Heart right ventricle (tissue), 16 donors: ENCODE data around the gene BNC2. TPM values are rescaled to one million over a fixed set of nuclear protein-coding genes. Genes with fewer than 3 reads are reported as not detected.

Experiments used
- ATAC-seq, 8 donors: fragments of 200-7000 bp; cut with Tn5 transposase; one replicate each; pipeline ENCODE4 v1.9.1; 2020; ENCODE audit warnings: mild to moderate bottlenecking in 8 of 8, moderate library complexity in 8 of 8, moderate number of reproducible peaks in 1 of 8
- DNase-seq, 2 donors: peaks; one replicate each; pipeline ENCODE4 v3.0.0-alpha.2; 2020
- H3K27ac ChIP-seq, 10 donors: fragments of 200-600 bp; sonication (generic) in 2 of 10; one replicate each; pipeline versions ENCODE4 v1.5.0 to v1.8.0; 2020 to 2022; ENCODE audit warnings: mild to moderate bottlenecking in 3 of 10
- H3K27me3 ChIP-seq, 7 donors: fragments of 200-600 bp; one replicate each; pipeline ENCODE4 v1.8.0; 2021 to 2022; ENCODE audit warnings: mild to moderate bottlenecking in 2 of 7
- H3K36me3 ChIP-seq, 9 donors: fragments of 200-600 bp; sonication (generic) in 1 of 9; one replicate each; pipeline versions ENCODE4 v1.5.0 to v1.8.0; 2020 to 2022; ENCODE audit warnings: mild to moderate bottlenecking in 2 of 9
- H3K4me1 ChIP-seq, 9 donors: fragments of 200-600 bp; sonication (generic) in 1 of 9; one replicate each; pipeline versions ENCODE4 v1.5.0 to v1.8.0; 2020 to 2022; ENCODE audit warnings: mild to moderate bottlenecking in 4 of 9
- H3K4me3 ChIP-seq, 10 donors: fragments of 200-600 bp; sonication (generic) in 2 of 10; one replicate each; pipeline versions ENCODE4 v1.5.0 to v1.8.0; 2020 to 2022; ENCODE audit warnings: mild to moderate bottlenecking in 7 of 10, moderate library complexity in 2 of 10
- H3K9me3 ChIP-seq, 11 donors: fragments of 200-600 bp in 10 of 11; sonication (generic) in 2 of 11; one replicate each; pipeline versions ENCODE4 v1.5.0 to v1.8.0; 2013 to 2022; ENCODE audit warnings: mild to moderate bottlenecking in 2 of 11, control low read depth in 1 of 11, moderate library complexity in 1 of 11
- CTCF ChIP-seq, 9 donors: fragments of 200-600 bp; sonication (generic) in 2 of 9; IDR thresholded peaks; one replicate each; pipeline versions ENCODE4 v1.5.0 to v1.8.0; 2021 to 2022; ENCODE audit warnings: antibody characterized with exemption in 9 of 9, mild to moderate bottlenecking in 5 of 9, moderate library complexity in 1 of 9
- WGBS, 2 donors: extraction: QIAGEN DNeasy Blood & Tissue Kit; methylation state at CpG; one replicate each; pipeline ENCODE4 v1.1.7; 2013; ENCODE audit warnings: inconsistent platforms in 1 of 2; 5-methylcytosine and 5-hydroxymethylcytosine counted together
- intact Hi-C, 10 donors: fragments of 100-400 bp; cut with DNase I; formaldehyde crosslinking; loops; one replicate each; pipeline versions ENCODE4 v1.11.1 to v1.14.2; 2022
- polyA plus RNA-seq, 2 donors: library from polyadenylated mRNA; stranded (reverse); fragments of 200-250 nt; gene quantifications; one replicate each; pipeline ENCODE4 v1.2.3, GENCODE V29; 2013
- total RNA-seq, 10 donors: library from RNA; stranded (reverse); fragmentation: NEBNext Ultra II Directional in 3 of 10; extraction: Animal tissue kit (Norgen Biotek cat#: 25700) in 3 of 10; gene quantifications; one replicate each; pipeline versions ENCODE4 v1.2.1 to v1.2.4, GENCODE V29; 2021 to 2023
- donor health status: Arrhythmogenic right ventricular cardiomyopathy.
- donor health status: ischemic (EF 13 %, LVEDD 7.1; RV severe dilation, severe dysfunction).
- donor health status: healthy with polysubstance abuse.
- donor health status: DM: no; HTN: yes; CAD: no.
- donor health status: DM: no; HTN: no; CAD: no.
- donor health status: ischemic (EF 25% LVEDD 6.9; RV normal size, moderate dysfunction).
- donor health status: ischemic (EF 25% LVEDD 5.7; RV mildly dilated, moderate dysfunction).
- donor health status: healthy.
- donor health status: DM: yes; HTN: yes; CAD: no.
- donor health status: Ischemic cardiomyopathy.
- donor health status: ischemic (EF 35%, LVEDD 5.7; RV mildly dilated, moderate dysfunction).
- donor health status: nonischemic (EF 11% LVEDD 7.7; RV severe dilation, severe dysfunction).
- donor health status: DM: yes; HTN: yes; CAD: no.
- donor health status: PGD.
- donor health status: ischemic (EF 29% LVEDD 5.4; RV normal size, mild dysfunction).
- donor health status: nonischemic (EF 23%, LVEDD 6.1; RV moderate dilation, normal function).

The BNC2 gene
- total and polyA plus RNA-seq, 12 donors, result 0.49 to 7.3 (median 3.2) TPM

- Histone ChIP-seq H3K4me1 (peaks cover 0 to 13% (median 0%) of the 10 kb centered on the region in 9 donors), H3K27ac (no peak overlapping the region), H3K36me3 (no peaks in the 10 kb centered on the region), H3K27me3 (no peaks in the 10 kb centered on the region), H3K9me3 (no peaks in the 10 kb centered on the region), H3K4me3 (no peak overlapping the region)
- intact Hi-C loops, result loop anchor here in 1 of 10 donors (10.0 kb wide), 1 partner anchor 59 kb away; no protein-coding TSS in a partner anchor
- 70 to 71% methylated on average over 4 of the region's 4 CpGs for WGBS, 2 donors
- ATAC-seq, result no peak
- no peak for TF ChIP-seq CTCF (IDR thresholded peaks at IDR 0.05)
- DNase-seq, result no peak
These were observed 127.1 kb downstream of the BNC2 start for GRCh38 chr9:16743375-16743774.

- H3K27me3 ChIP-seq, result peaks cover 0 to 25% (median 6%) of the 10 kb centered on the region in 7 donors
- ATAC-seq, result no peak
These were observed 135.5 kb downstream of the BNC2 start for GRCh38 chr9:16735001-16735400.

GRCh38 chr9:16732546-16732945 lies 137.9 kb downstream of the BNC2 start:
- DNase-seq (no peak), ATAC-seq (no peak)
- Histone ChIP-seq H3K9me3 (no peaks in the 10 kb centered on the region), H3K4me3 (no peak overlapping the region), H3K4me1 (peaks cover 0 to 9% (median 1%) of the 10 kb centered on the region in 9 donors), H3K27ac (no peak overlapping the region), H3K36me3 (no peaks in the 10 kb centered on the region), H3K27me3 (peaks cover 0 to 48% (median 28%) of the 10 kb centered on the region in 7 donors)
- intact Hi-C loops, result no loop called here
- 89% methylated on average over 5 of the region's 5 CpGs for WGBS, 2 donors
- TF ChIP-seq CTCF (IDR thresholded peaks at IDR 0.05), result no peak

More at GRCh38 chr9:16735001-16735400, 135.5 kb downstream of the BNC2 start:
- H3K36me3 ChIP-seq, result no peaks in the 10 kb centered on the region
- intact Hi-C loops, result no loop called here
- H3K9me3 ChIP-seq, result no peaks in the 10 kb centered on the region
- H3K4me3 ChIP-seq, result no peak overlapping the region
- H3K27ac ChIP-seq, result no peak overlapping the region
- no peaks in the 10 kb centered on the region for H3K4me1 ChIP-seq
- no peak for TF ChIP-seq CTCF (IDR thresholded peaks at IDR 0.05)
- DNase-seq, result no peak

GRCh38 chr9:16730162-16730561 lies 140.3 kb downstream of the BNC2 start:
- TF ChIP-seq CTCF (IDR thresholded peaks at IDR 0.05), result no peak
- peaks cover 0 to 67% (median 39%) of the 10 kb centered on the region in 7 donors for H3K27me3 ChIP-seq
- peaks cover 0 to 15% (median 4%) of the 10 kb centered on the region in 9 donors for H3K4me1 ChIP-seq
- DNase-seq, result no peak
- no peak overlapping the region for H3K27ac ChIP-seq
- H3K4me3 ChIP-seq, result no peak overlapping the region
- no peaks in the 10 kb centered on the region for H3K9me3 ChIP-seq
- intact Hi-C loops, result no loop called here
- H3K36me3 ChIP-seq, result no peaks in the 10 kb centered on the region
- WGBS, 2 donors, result 48 to 60% methylated on average over 5 of the region's 5 CpGs
- no peak for ATAC-seq
